HL-60 (cell line): ENCODE results near the gene KDM6A.

Source experiments
- GABPA ChIP-seq: IDR thresholded peaks from 2 replicates; pipeline ENCODE4 v1.6.1; 2012; ENCODE audit warnings: low read depth
- POLR2AphosphoS5 ChIP-seq: IDR thresholded peaks from 2 replicates; pipeline ENCODE4 v1.6.1; 2012; ENCODE audit warnings: low read depth
- SPI1 ChIP-seq: IDR thresholded peaks from 2 replicates; pipeline ENCODE4 v1.6.1; 2012; ENCODE audit warnings: low read depth, mild to moderate bottlenecking, borderline replicate concordance
- TF ChIP-seq, protein P1 (sequence below): IDR thresholded peaks from one replicate; pipeline ENCODE4 v1.5.1; 2011; ENCODE audit warnings: low read length, control low read depth, inconsistent platforms; ENCODE audit not compliant: insufficient read depth
- TF ChIP-seq, protein P2 (sequence below): IDR thresholded peaks from 2 replicates; pipeline ENCODE4 v1.6.1; 2012; ENCODE audit warnings: low read depth; ENCODE audit not compliant: insufficient replicate concordance

DNA sequence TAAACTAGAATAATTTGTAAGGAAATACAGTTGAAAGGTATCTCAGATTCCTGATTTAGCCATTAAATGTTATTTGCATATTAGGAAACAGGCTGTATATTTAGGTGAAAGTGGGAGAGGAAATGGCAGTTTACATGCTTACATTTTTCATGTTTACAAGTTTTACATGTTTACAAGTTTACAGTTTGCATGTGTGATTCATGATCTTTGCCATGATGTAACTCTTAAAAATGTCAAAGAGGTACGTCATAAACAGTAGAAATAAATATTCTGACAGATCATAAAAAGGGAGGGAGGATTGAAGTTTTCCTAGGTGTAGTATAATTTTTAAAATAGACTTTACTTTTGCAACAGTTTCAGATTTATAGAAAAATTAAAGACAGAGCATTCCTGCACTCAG, 45.7 kb downstream of the KDM6A start:
- TF ChIP-seq, protein P1, sequence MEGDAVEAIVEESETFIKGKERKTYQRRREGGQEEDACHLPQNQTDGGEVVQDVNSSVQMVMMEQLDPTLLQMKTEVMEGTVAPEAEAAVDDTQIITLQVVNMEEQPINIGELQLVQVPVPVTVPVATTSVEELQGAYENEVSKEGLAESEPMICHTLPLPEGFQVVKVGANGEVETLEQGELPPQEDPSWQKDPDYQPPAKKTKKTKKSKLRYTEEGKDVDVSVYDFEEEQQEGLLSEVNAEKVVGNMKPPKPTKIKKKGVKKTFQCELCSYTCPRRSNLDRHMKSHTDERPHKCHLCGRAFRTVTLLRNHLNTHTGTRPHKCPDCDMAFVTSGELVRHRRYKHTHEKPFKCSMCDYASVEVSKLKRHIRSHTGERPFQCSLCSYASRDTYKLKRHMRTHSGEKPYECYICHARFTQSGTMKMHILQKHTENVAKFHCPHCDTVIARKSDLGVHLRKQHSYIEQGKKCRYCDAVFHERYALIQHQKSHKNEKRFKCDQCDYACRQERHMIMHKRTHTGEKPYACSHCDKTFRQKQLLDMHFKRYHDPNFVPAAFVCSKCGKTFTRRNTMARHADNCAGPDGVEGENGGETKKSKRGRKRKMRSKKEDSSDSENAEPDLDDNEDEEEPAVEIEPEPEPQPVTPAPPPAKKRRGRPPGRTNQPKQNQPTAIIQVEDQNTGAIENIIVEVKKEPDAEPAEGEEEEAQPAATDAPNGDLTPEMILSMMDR = no peak
- no peak for TF ChIP-seq POLR2AphosphoS5
- TF ChIP-seq SPI1 = no peak
- TF ChIP-seq, protein P2, sequence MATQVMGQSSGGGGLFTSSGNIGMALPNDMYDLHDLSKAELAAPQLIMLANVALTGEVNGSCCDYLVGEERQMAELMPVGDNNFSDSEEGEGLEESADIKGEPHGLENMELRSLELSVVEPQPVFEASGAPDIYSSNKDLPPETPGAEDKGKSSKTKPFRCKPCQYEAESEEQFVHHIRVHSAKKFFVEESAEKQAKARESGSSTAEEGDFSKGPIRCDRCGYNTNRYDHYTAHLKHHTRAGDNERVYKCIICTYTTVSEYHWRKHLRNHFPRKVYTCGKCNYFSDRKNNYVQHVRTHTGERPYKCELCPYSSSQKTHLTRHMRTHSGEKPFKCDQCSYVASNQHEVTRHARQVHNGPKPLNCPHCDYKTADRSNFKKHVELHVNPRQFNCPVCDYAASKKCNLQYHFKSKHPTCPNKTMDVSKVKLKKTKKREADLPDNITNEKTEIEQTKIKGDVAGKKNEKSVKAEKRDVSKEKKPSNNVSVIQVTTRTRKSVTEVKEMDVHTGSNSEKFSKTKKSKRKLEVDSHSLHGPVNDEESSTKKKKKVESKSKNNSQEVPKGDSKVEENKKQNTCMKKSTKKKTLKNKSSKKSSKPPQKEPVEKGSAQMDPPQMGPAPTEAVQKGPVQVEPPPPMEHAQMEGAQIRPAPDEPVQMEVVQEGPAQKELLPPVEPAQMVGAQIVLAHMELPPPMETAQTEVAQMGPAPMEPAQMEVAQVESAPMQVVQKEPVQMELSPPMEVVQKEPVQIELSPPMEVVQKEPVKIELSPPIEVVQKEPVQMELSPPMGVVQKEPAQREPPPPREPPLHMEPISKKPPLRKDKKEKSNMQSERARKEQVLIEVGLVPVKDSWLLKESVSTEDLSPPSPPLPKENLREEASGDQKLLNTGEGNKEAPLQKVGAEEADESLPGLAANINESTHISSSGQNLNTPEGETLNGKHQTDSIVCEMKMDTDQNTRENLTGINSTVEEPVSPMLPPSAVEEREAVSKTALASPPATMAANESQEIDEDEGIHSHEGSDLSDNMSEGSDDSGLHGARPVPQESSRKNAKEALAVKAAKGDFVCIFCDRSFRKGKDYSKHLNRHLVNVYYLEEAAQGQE = no peak
- TF ChIP-seq GABPA = no peak
